NB4 (cell line): ENCODE data around the gene ABTB2.
"Not testable (repeated sequence)": the region's sequence is repeated elsewhere in the genome, so short reads cannot be mapped to it uniquely, and the experiment has no call there.

ENCODE experiments used
- DNase-seq: peaks from one replicate; pipeline ENCODE4 v3.0.0; 2010; ENCODE audit warnings: low read depth
- H3K4me3 ChIP-seq: one replicate; pipeline ENCODE4 v1.5.1; 2011; ENCODE audit warnings: mild to moderate bottlenecking, low read depth, low read length, moderate library complexity
- MYC ChIP-seq: IDR thresholded peaks from 2 replicates; pipeline ENCODE4 v1.6.1; 2011; ENCODE audit warnings: low read depth, low read length
- POLR2A ChIP-seq: IDR thresholded peaks from 2 replicates; pipeline ENCODE4 v1.6.1; 2011; ENCODE audit warnings: mild to moderate bottlenecking; ENCODE audit not compliant: insufficient read length; ENCODE audit errors: extremely low read depth
- TF ChIP-seq, protein P1 (sequence below): IDR thresholded peaks from one replicate; pipeline ENCODE4 v1.5.1; 2012; ENCODE audit warnings: low read depth, low read length
- TF ChIP-seq, protein P2 (sequence below): IDR thresholded peaks from 2 replicates; pipeline ENCODE4 v1.6.1; 2011; ENCODE audit warnings: low read depth, low read length

Gene ABTB2

DNA sequence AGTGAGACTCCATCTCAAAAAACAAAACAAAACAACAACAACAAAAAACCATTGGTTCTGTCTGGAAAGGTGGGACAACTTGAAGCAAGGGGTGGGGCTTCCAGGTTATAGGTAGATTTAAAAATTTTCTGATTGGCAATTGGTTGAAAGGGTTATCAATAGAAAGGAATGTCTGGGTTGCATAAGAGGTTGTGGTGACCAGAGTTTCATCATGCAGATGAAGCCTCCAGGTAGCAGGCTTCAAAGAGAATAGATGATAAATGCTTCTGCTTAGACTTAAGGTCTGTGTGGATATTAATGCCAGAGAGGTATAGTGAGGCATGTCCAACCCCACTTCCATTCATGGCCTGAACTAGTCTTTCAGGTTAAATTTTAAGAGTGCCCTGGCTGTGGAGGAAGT lies 135.8 kb downstream of the ABTB2 start:
- TF ChIP-seq POLR2A (no peak), MYC (no peak)
- TF ChIP-seq, protein P1, sequence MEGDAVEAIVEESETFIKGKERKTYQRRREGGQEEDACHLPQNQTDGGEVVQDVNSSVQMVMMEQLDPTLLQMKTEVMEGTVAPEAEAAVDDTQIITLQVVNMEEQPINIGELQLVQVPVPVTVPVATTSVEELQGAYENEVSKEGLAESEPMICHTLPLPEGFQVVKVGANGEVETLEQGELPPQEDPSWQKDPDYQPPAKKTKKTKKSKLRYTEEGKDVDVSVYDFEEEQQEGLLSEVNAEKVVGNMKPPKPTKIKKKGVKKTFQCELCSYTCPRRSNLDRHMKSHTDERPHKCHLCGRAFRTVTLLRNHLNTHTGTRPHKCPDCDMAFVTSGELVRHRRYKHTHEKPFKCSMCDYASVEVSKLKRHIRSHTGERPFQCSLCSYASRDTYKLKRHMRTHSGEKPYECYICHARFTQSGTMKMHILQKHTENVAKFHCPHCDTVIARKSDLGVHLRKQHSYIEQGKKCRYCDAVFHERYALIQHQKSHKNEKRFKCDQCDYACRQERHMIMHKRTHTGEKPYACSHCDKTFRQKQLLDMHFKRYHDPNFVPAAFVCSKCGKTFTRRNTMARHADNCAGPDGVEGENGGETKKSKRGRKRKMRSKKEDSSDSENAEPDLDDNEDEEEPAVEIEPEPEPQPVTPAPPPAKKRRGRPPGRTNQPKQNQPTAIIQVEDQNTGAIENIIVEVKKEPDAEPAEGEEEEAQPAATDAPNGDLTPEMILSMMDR, result no peak
- TF ChIP-seq, protein P2, sequence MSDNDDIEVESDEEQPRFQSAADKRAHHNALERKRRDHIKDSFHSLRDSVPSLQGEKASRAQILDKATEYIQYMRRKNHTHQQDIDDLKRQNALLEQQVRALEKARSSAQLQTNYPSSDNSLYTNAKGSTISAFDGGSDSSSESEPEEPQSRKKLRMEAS, result no peak
- no peak overlapping the region for H3K4me3 ChIP-seq
- DNase-seq, result no peak

DNA sequence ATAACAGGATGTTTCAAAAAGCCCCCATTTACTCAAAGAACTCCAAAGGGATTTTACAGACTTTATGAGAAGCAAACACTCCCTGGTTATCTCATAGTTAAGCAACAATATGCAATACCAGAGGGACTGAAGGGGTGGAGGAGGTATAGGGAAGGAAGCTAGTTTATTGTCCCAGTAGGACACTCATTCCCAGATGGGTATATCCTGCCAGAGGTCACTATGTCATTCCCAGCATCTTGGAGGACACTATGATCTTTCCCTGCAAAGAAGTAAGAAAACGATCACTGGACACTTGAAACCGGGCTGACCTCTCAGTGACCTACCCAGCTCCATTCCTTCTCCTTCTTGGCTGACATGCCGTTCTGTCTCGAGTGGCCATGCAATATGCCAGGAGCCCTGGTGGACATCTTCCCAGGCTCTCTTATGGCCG lies 137.9 kb downstream of the ABTB2 start:
- TF ChIP-seq POLR2A (no peak), MYC (no peak)
- TF ChIP-seq, protein P1, result no peak
- TF ChIP-seq, protein P2, result no peak
- DNase-seq, result no peak
- no peak overlapping the region for H3K4me3 ChIP-seq

DNA sequence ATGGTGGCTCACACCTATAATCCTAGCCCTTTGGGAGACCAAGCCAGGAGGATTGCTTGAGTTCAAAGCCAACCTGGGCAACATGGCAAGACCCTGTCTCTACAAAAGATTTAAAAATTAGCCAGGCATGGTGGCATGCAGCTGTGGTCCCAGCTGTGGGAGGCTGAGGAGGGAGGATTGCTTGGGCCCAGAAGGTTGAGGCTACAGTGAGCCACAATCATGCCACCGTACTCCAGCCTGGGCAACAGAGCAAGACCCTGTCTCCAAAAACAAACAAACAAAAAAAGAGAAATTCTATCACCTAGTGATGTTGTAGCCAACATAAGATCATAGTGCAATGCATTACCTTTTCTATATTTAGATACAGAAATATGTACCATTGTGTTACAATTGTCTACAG lies 138.5 kb downstream of the ABTB2 start:
- H3K4me3 ChIP-seq, result no peak overlapping the region
- TF ChIP-seq MYC (no peak), POLR2A (no peak)
- TF ChIP-seq, protein P2, result no peak
- TF ChIP-seq, protein P1, result no peak
- no peak for DNase-seq

DNA sequence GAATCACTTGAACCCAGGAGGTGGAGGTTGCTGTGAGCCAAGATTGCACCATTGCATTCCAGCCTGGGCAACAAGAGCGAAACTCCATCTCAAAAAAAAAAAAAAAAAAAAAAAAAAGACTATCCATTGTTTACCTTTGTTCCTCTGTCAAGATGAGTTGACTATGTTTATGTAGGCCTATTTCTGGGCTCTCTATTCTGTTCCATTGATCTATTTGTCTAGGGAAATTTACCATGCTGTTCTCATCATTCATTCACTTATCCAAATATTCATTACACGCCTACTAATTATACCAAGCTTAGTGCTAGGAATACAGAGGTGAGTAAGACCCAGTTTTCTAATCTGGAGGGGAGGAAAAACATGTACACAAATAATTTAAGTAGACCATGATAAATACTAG lies 139.1 kb downstream of the ABTB2 start:
- DNase-seq, H3K4me3 ChIP-seq: not testable (repeated sequence)

DNA sequence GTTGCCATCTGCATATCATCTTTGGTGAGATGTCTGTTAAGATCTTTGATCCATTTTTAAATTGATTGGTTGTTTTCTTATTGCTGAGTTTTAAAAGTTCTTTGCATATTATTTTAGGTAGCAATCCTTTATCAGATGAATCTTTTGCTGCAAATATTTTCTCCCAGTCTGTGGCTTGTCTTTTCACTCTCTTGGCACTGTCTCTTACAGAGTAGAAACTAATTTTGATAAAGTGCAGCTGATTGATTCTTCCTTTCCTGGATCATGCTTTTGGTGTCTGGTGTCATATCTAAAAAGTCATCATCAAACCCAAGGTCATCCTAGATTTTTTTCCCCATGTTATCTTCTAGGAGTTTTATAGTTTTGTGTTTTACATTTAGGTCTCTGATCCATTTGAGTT lies 139.7 kb downstream of the ABTB2 start:
- DNase-seq, result no peak
- no peak overlapping the region for H3K4me3 ChIP-seq
- TF ChIP-seq POLR2A (no peak), MYC (no peak)
- TF ChIP-seq, protein P2, result no peak
- TF ChIP-seq, protein P1, result no peak

DNA sequence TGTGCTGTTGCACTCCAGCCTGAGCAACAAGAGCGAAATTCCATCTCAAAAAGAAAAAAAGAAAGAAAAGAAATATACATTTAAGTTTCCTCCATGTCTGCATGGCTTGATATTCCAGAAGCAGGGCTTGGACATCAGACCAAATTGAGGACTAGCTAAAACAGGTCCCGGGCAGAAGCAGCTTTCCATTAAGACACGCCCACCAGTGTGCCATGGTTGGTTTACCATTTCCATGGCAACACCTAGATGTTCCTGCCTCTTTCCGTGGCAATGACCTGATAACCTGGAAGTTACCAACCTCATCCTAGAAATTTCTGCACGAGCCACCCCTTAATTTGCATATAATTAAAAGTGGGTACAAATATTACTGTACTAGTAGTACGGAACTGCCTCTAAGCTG lies 141.1 kb downstream of the ABTB2 start:
- TF ChIP-seq, protein P2, result no peak
- TF ChIP-seq POLR2A, result no peak
- TF ChIP-seq, protein P1, result no peak
- no peak for TF ChIP-seq MYC
- no peak overlapping the region for H3K4me3 ChIP-seq
- DNase-seq, result no peak
